MM.1S (cell line): Measurements from ENCODE around the gene KAT6B.

Experiments used
- DNase-seq: peaks from one replicate; pipeline ENCODE4 v3.0.0-alpha.2; 2015
- H2AFZ ChIP-seq: fragments of 300-600 bp; sonication (generic); 2 replicates; pipeline ENCODE4 v1.6.0; 2016; ENCODE audit warnings: antibody characterized with exemption, low read length
- H3F3A ChIP-seq: fragments of 300-600 bp; sonication (generic); 2 replicates; pipeline ENCODE4 v1.6.1; 2016; ENCODE audit warnings: mild to moderate bottlenecking, antibody characterized with exemption, low read length, moderate library complexity, mixed read lengths; ENCODE audit not compliant: insufficient read depth
- H3K27ac ChIP-seq: fragments of 300-600 bp; sonication (generic); 2 replicates; pipeline ENCODE4 v1.5.1; 2016; ENCODE audit warnings: mild to moderate bottlenecking, low read length
- H3K27me3 ChIP-seq: fragments of 300-600 bp; sonication (generic); replicated peaks from 2 replicates; pipeline ENCODE4 v1.6.0; 2016; ENCODE audit warnings: low read length; ENCODE audit not compliant: insufficient read depth
- H3K36me3 ChIP-seq: fragments of 300-600 bp; sonication (generic); replicated peaks from 2 replicates; pipeline ENCODE4 v1.6.1; 2016; ENCODE audit warnings: mild to moderate bottlenecking, low read length, mixed read lengths; ENCODE audit not compliant: insufficient read depth
- H3K4me1 ChIP-seq: fragments of 300-600 bp; sonication (generic); 2 replicates; pipeline ENCODE4 v1.6.1; 2016; ENCODE audit warnings: low read length, mixed read lengths
- H3K4me2 ChIP-seq: fragments of 300-600 bp; sonication (generic); 2 replicates; pipeline ENCODE4 v1.6.0; 2016; ENCODE audit warnings: low read depth, low read length
- H3K4me3 ChIP-seq: fragments of 300-600 bp; sonication (generic); 2 replicates; pipeline ENCODE4 v1.5.1; 2016; ENCODE audit warnings: low read length, mixed read lengths
- H3K79me2 ChIP-seq: fragments of 300-600 bp; sonication (generic); 2 replicates; pipeline ENCODE4 v1.6.1; 2016; ENCODE audit warnings: mixed run types, low read length, mixed read lengths
- H3K9ac ChIP-seq: fragments of 300-600 bp; sonication (generic); 2 replicates; pipeline ENCODE4 v1.6.1; 2016; ENCODE audit warnings: low read length, mixed read lengths
- H3K9me2 ChIP-seq: fragments of 300-600 bp; sonication (generic); replicated peaks from 2 replicates; pipeline ENCODE4 v1.6.1; 2016; ENCODE audit warnings: mild to moderate bottlenecking, low read length, mixed read lengths; ENCODE audit not compliant: insufficient read depth
- H3K9me3 ChIP-seq: fragments of 300-600 bp; sonication (generic); replicated peaks from 2 replicates; pipeline ENCODE4 v1.6.1; 2016; ENCODE audit warnings: mild to moderate bottlenecking, low read length, mixed read lengths; ENCODE audit not compliant: insufficient read depth
- H4K20me1 ChIP-seq: fragments of 300-600 bp; sonication (generic); 2 replicates; pipeline ENCODE4 v1.6.1; 2016; ENCODE audit warnings: mild to moderate bottlenecking, low read length, moderate library complexity, mixed read lengths; ENCODE audit not compliant: insufficient read depth
- CTCF ChIP-seq: fragments of 300-600 bp; sonication (generic); IDR thresholded peaks from 2 replicates; pipeline ENCODE4 v1.5.1; 2016; ENCODE audit warnings: antibody characterized with exemption, low read length, mixed read lengths
- EZH2 ChIP-seq: fragments of 300-600 bp; sonication (generic); optimal IDR thresholded peaks from 2 replicates; pipeline ENCODE3; 2017; ENCODE audit warnings: low read depth, mild to moderate bottlenecking, antibody characterized with exemption, low read length, mixed read lengths
- EZH2phosphoT487 ChIP-seq: fragments of 300-600 bp; sonication (generic); IDR thresholded peaks from 2 replicates; pipeline ENCODE4 v1.6.1; 2018; ENCODE audit warnings: antibody characterized with exemption, low read length

Gene KAT6B

GRCh38 chr10:75043256-75044131, 217.1 kb downstream of the KAT6B start:
- Histone ChIP-seq H4K20me1 (no peaks in the 10 kb centered on the region), H3K9ac (no peak overlapping the region), H3K4me1 (no peaks in the 10 kb centered on the region), H3F3A (no peaks in the 10 kb centered on the region), H3K9me2 (no peaks in the 10 kb centered on the region), H3K4me2 (no peak overlapping the region), H2AFZ (no peak overlapping the region), H3K27ac (no peak overlapping the region), H3K27me3 (no peaks in the 10 kb centered on the region), H3K4me3 (no peak overlapping the region), H3K79me2 (no peaks in the 10 kb centered on the region), H3K9me3 (no peaks in the 10 kb centered on the region), H3K36me3 (no peaks in the 10 kb centered on the region)
- TF ChIP-seq EZH2phosphoT487, result no peak
- no peak for TF ChIP-seq EZH2
- TF ChIP-seq CTCF, result no peak
- DNase-seq, result no peak

- Histone ChIP-seq H3F3A (no peaks in the 10 kb centered on the region), H3K4me1 (no peaks in the 10 kb centered on the region), H3K36me3 (no peaks in the 10 kb centered on the region), H3K9me3 (no peaks in the 10 kb centered on the region), H3K79me2 (no peaks in the 10 kb centered on the region), H3K27ac (no peak overlapping the region), H3K27me3 (no peaks in the 10 kb centered on the region), H3K9me2 (no peaks in the 10 kb centered on the region), H3K4me2 (no peak overlapping the region), H2AFZ (no peak overlapping the region), H4K20me1 (no peaks in the 10 kb centered on the region), H3K9ac (no peak overlapping the region), H3K4me3 (no peak overlapping the region)
- TF ChIP-seq EZH2phosphoT487 (no peak), CTCF (no peak), EZH2 (no peak)
- peak; percentile 17 for DNase-seq
Measured at GRCh38 chr10:75048669-75049098, 222.3 kb downstream of the KAT6B start.

- no peak overlapping the region for H2AFZ ChIP-seq
- H3K79me2 ChIP-seq, result no peaks in the 10 kb centered on the region
- no peaks in the 10 kb centered on the region for H3K9me3 ChIP-seq
- no peaks in the 10 kb centered on the region for H3K27me3 ChIP-seq
- no peaks in the 10 kb centered on the region for H3F3A ChIP-seq
- H3K4me3 ChIP-seq, result no peak overlapping the region
- H3K9ac ChIP-seq, result no peak overlapping the region
- no peaks in the 10 kb centered on the region for H3K9me2 ChIP-seq
- no peaks in the 10 kb centered on the region for H3K4me1 ChIP-seq
- TF ChIP-seq CTCF, result no peak
- no peak overlapping the region for H3K27ac ChIP-seq
- H3K4me2 ChIP-seq, result no peak overlapping the region
- no peaks in the 10 kb centered on the region for H3K36me3 ChIP-seq
- DNase-seq, result no peak
- no peaks in the 10 kb centered on the region for H4K20me1 ChIP-seq
Measured at GRCh38 chr10:75049316-75050148, 223.1 kb downstream of the KAT6B start.
